ENCODE data around the gene MAP2K3.
"Not testable (repeated sequence)": the region's sequence is repeated elsewhere in the genome, so short reads cannot be mapped to it uniquely, and the experiment has no call there.

DNA sequence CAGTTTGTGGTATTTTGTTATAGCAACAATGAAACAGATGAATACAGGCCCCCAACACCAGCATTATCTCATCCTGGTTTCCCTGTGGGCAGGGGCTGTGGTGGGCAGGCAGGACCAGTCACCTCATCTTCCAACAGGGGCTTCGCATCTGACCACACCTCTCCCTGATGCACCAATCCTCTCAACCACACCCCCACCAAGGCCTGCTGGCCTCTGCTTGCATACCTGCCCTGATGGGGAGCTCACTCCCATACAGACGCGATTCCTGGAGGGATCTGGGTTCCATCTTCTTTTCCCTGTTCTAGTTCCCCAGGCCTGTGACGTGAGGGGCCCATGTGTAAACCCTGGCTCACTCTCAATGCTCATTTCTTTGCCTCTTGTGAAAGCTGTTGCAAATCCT, 34.7 kb downstream of the MAP2K3 start:
- TF ChIP-seq, protein P1, sequence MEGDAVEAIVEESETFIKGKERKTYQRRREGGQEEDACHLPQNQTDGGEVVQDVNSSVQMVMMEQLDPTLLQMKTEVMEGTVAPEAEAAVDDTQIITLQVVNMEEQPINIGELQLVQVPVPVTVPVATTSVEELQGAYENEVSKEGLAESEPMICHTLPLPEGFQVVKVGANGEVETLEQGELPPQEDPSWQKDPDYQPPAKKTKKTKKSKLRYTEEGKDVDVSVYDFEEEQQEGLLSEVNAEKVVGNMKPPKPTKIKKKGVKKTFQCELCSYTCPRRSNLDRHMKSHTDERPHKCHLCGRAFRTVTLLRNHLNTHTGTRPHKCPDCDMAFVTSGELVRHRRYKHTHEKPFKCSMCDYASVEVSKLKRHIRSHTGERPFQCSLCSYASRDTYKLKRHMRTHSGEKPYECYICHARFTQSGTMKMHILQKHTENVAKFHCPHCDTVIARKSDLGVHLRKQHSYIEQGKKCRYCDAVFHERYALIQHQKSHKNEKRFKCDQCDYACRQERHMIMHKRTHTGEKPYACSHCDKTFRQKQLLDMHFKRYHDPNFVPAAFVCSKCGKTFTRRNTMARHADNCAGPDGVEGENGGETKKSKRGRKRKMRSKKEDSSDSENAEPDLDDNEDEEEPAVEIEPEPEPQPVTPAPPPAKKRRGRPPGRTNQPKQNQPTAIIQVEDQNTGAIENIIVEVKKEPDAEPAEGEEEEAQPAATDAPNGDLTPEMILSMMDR (IDR thresholded peaks at IDR 0.05): not testable (repeated sequence)
- TF ChIP-seq POLR2A (IDR thresholded peaks at IDR 0.05): not testable (repeated sequence)
